H9 (cell line): ENCODE data around the gene FMC1. TPM values are rescaled to one million over a fixed set of nuclear protein-coding genes. Genes with fewer than 3 reads are reported as not detected.

Experiments
- DNase-seq: peaks from one replicate; pipeline ENCODE4 v3.0.0-alpha.2; 2017
- H2AFZ ChIP-seq: one replicate; pipeline ENCODE4 v1.6.1; 2013; ENCODE audit warnings: mild to moderate bottlenecking, low read length, control low read depth, moderate library complexity
- H2AK5ac ChIP-seq: 2 replicates; pipeline ENCODE4 v1.6.1; 2013; ENCODE audit warnings: low read length, control low read depth, mixed read lengths; ENCODE audit not compliant: insufficient read length
- H2BK120ac ChIP-seq: one replicate; pipeline ENCODE4 v1.6.1; 2013; ENCODE audit warnings: low read depth, mild to moderate bottlenecking, low read length, control low read depth, inconsistent platforms; ENCODE audit not compliant: poor library complexity, severe bottlenecking
- H2BK12ac ChIP-seq: 2 replicates; pipeline ENCODE4 v1.6.1; 2013; ENCODE audit warnings: low read length, control low read depth, mixed read lengths, low read depth; ENCODE audit not compliant: insufficient read length
- H2BK15ac ChIP-seq: 2 replicates; pipeline ENCODE4 v1.6.1; 2013; ENCODE audit warnings: low read depth, low read length, control low read depth
- H2BK20ac ChIP-seq: one replicate; pipeline ENCODE4 v1.6.1; 2013; ENCODE audit warnings: low read depth, mild to moderate bottlenecking, low read length, control low read depth, inconsistent platforms; ENCODE audit not compliant: poor library complexity, severe bottlenecking
- H2BK5ac ChIP-seq: 2 replicates; pipeline ENCODE4 v1.6.1; 2013; ENCODE audit warnings: low read length, control low read depth, mixed read lengths; ENCODE audit not compliant: insufficient read length
- H3K14ac ChIP-seq: 2 replicates; pipeline ENCODE4 v1.6.1; 2013; ENCODE audit warnings: low read length, control low read depth; ENCODE audit not compliant: insufficient read depth
- H3K18ac ChIP-seq: 2 replicates; pipeline ENCODE4 v1.6.1; 2013; ENCODE audit warnings: low read depth, mild to moderate bottlenecking, mixed read lengths, low read length, control low read depth; ENCODE audit not compliant: insufficient read length
- H3K23ac ChIP-seq: 2 replicates; pipeline ENCODE4 v1.6.1; 2013; ENCODE audit warnings: low read length, control low read depth, mixed read lengths, low read depth; ENCODE audit not compliant: insufficient read length
- H3K23me2 ChIP-seq: 2 replicates; pipeline ENCODE4 v1.6.1; 2013; ENCODE audit warnings: low read depth, mild to moderate bottlenecking, mixed read lengths, low read length, control low read depth; ENCODE audit not compliant: insufficient read length, poor library complexity, severe bottlenecking
- H3K27ac ChIP-seq: 2 replicates; pipeline ENCODE4 v1.5.1; 2013; ENCODE audit warnings: low read length, control low read depth, mixed read lengths, low read depth; ENCODE audit not compliant: insufficient read length
- H3K27me3 ChIP-seq: 2 replicates; pipeline ENCODE4 v1.6.1; 2013; ENCODE audit warnings: low read length, control low read depth, inconsistent platforms; ENCODE audit not compliant: insufficient read depth
- H3K4ac ChIP-seq: 2 replicates; pipeline ENCODE4 v1.6.1; 2013; ENCODE audit warnings: low read depth, mild to moderate bottlenecking, control low read depth, inconsistent platforms, low read length, moderate library complexity
- H3K4me1 ChIP-seq: 2 replicates; pipeline ENCODE4 v1.6.1; 2013; ENCODE audit warnings: low read length, control low read depth, inconsistent platforms; ENCODE audit not compliant: insufficient read depth
- H3K4me2 ChIP-seq: 2 replicates; pipeline ENCODE4 v1.6.1; 2013; ENCODE audit warnings: low read length, control low read depth, mixed read lengths; ENCODE audit not compliant: insufficient read length, insufficient read depth
- H3K56ac ChIP-seq: 2 replicates; pipeline ENCODE4 v1.6.1; 2013; ENCODE audit warnings: low read depth, mild to moderate bottlenecking, mixed read lengths, low read length, control low read depth; ENCODE audit not compliant: insufficient read length
- H3K79me1 ChIP-seq: 2 replicates; pipeline ENCODE4 v1.6.1; 2013; ENCODE audit warnings: low read depth, mild to moderate bottlenecking, moderate library complexity, low read length, control low read depth, inconsistent platforms; ENCODE audit not compliant: insufficient read depth, poor library complexity, severe bottlenecking
- H3K79me2 ChIP-seq: 2 replicates; pipeline ENCODE4 v1.6.1; 2013; ENCODE audit warnings: low read length, control low read depth, inconsistent platforms; ENCODE audit not compliant: insufficient read depth
- H3K9ac ChIP-seq: 2 replicates; pipeline ENCODE4 v1.6.1; 2013; ENCODE audit warnings: low read length, control low read depth, mixed read lengths; ENCODE audit not compliant: insufficient read length; ENCODE audit errors: extremely low read depth
- H3K9me3 ChIP-seq: one replicate; pipeline ENCODE4 v1.6.1; 2013; ENCODE audit warnings: low read depth, low read length, inconsistent platforms; ENCODE audit not compliant: control insufficient read depth
- H3T11ph ChIP-seq: one replicate; pipeline ENCODE4 v1.6.1; 2013; ENCODE audit warnings: mild to moderate bottlenecking, low read length, control low read depth, inconsistent platforms
- H4K20me1 ChIP-seq: one replicate; pipeline ENCODE4 v1.6.1; 2013; ENCODE audit not compliant: control insufficient read depth, insufficient read length, insufficient read depth
- H4K5ac ChIP-seq: 2 replicates; pipeline ENCODE4 v1.6.1; 2013; ENCODE audit warnings: low read depth, mild to moderate bottlenecking, mixed read lengths, low read length, control low read depth; ENCODE audit not compliant: insufficient read length
- H4K8ac ChIP-seq: replicated peaks from 2 replicates; pipeline ENCODE4 v1.6.1; 2013; ENCODE audit warnings: low read length, control low read depth, mixed read lengths, low read depth; ENCODE audit not compliant: insufficient read length
- H4K91ac ChIP-seq: 2 replicates; pipeline ENCODE4 v1.6.1; 2013; ENCODE audit warnings: low read depth, mild to moderate bottlenecking, moderate library complexity, mixed read lengths, low read length, control low read depth; ENCODE audit not compliant: insufficient read length
- H3K27ac Mint-ChIP-seq, 3 experiments: 2 replicates in 2 of 3; 3 replicates in 1 of 3; pipeline ENCODE4 v1.8.0; 2020 to 2021; ENCODE audit warnings: mixed read lengths in 3 of 3, mild to moderate bottlenecking in 1 of 3, moderate library complexity in 1 of 3
- H3K27me3 Mint-ChIP-seq: 2 replicates; pipeline ENCODE4 v1.8.0; 2021; ENCODE audit warnings: low read depth, mild to moderate bottlenecking, moderate library complexity, mixed read lengths
- H3K36me3 Mint-ChIP-seq, 3 experiments: 2 replicates in 2 of 3; 3 replicates in 1 of 3; pipeline ENCODE4 v1.8.0; 2020 to 2021; ENCODE audit warnings: low read depth in 3 of 3, mixed read lengths in 3 of 3; ENCODE audit not compliant: insufficient read depth in 1 of 3
- H3K4me1 Mint-ChIP-seq, 2 experiments: 2 replicates each; pipeline ENCODE4 v1.8.0; 2020; ENCODE audit warnings: mixed read lengths in 2 of 2
- H3K4me3 Mint-ChIP-seq, 2 experiments: 2 replicates in 1 of 2; 3 replicates in 1 of 2; pipeline ENCODE4 v1.8.0; 2020 to 2021; ENCODE audit warnings: mild to moderate bottlenecking in 2 of 2, mixed read lengths in 2 of 2, moderate library complexity in 1 of 2
- H3K9me3 Mint-ChIP-seq, 2 experiments: 2 replicates in 1 of 2; 3 replicates in 1 of 2; pipeline ENCODE4 v1.8.0; 2020; ENCODE audit warnings: mild to moderate bottlenecking in 2 of 2, mixed read lengths in 2 of 2, moderate library complexity in 1 of 2
- CTCF ChIP-seq: fragments of 200-600 bp; sonication (generic); conservative IDR thresholded peaks from 3 replicates; pipeline ENCODE4 v1.8.0; 2021; ENCODE audit warnings: antibody characterized with exemption, mild to moderate bottlenecking
- WGBS: extraction: QIAGEN DNeasy Blood & Tissue Kit; methylation state at CpG from one replicate; pipeline ENCODE4 v1.1.7; 2013; ENCODE audit warnings: missing lambda C conversion rate, low lambda C conversion rate, mixed read lengths; ENCODE audit not compliant: insufficient read length; ENCODE audit errors: extremely low coverage; 5-methylcytosine and 5-hydroxymethylcytosine counted together
- total RNA-seq: library from RNA; stranded (reverse); gene quantifications from 2 replicates; pipeline ENCODE4 v1.2.1, GENCODE V29; 2021

Gene FMC1
- total RNA-seq, 1 experiment from 2014 or later: 10.9 TPM

GRCh38 chr7:139299296-139299695 lies 41.8 kb upstream of the FMC1 start:
- Histone ChIP-seq H2AFZ (no peak overlapping the region), H4K8ac (no peak overlapping the region), H3K4me1 (no peaks in the 10 kb centered on the region), H2BK5ac (no peak overlapping the region), H4K20me1 (no peaks in the 10 kb centered on the region), H2AK5ac (no peak overlapping the region), H3K18ac (no peak overlapping the region), H3K56ac (no peak overlapping the region), H3K14ac (no peak overlapping the region), H2BK20ac (no peak overlapping the region), H3K79me1 (no peaks in the 10 kb centered on the region), H4K5ac (no peak overlapping the region), H3K79me2 (no peaks in the 10 kb centered on the region), H3K23ac (no peak overlapping the region), H2BK15ac (no peak overlapping the region), H3K9me3 (no peaks in the 10 kb centered on the region), H2BK120ac (no peak overlapping the region), H3K4ac (no peak overlapping the region), H3K27me3 (no peaks in the 10 kb centered on the region), H3K4me2 (no peak overlapping the region), H4K91ac (no peak overlapping the region), H2BK12ac (no peak overlapping the region), H3T11ph (no peak overlapping the region), H3K27ac (no peak overlapping the region), H3K23me2 (no peaks in the 10 kb centered on the region), H3K9ac (no peak overlapping the region)
- Mint-ChIP-seq H3K36me3 (peaks cover 0 to 19% (median 6%) of the 10 kb centered on the region in 3 experiments; a peak in 5 of 7 replicates), H3K4me1 (peaks cover 0 to 3% of the 10 kb centered on the region in 2 experiments; a peak in 1 of 4 replicates), H3K27me3 (no peaks in the 10 kb centered on the region; the same call in 1 of the 2 replicates), H3K27ac (no peak overlapping the region), H3K9me3 (no peaks in the 10 kb centered on the region), H3K4me3 (no peak overlapping the region)
- no peak for TF ChIP-seq CTCF
- no peak for DNase-seq
- no CpG with 5 or more reads among the region's 2 CpGs for WGBS
